HPDE6-E6E7 (cell line): Measurements from ENCODE around the gene KCNJ4.
"Not testable (repeated sequence)": the region's sequence is repeated elsewhere in the genome, so short reads cannot be mapped to it uniquely, and the experiment has no call there.

Source experiments
- DNase-seq: peaks from one replicate; pipeline ENCODE4 v3.0.0; 2011; ENCODE audit warnings: missing footprints; ENCODE audit errors: extremely low spot score

Gene KCNJ4

GRCh38 chr22:38381371-38381770 is 73.6 kb downstream of the KCNJ4 start:
- DNase-seq: not testable (repeated sequence)
